Gastroesophageal sphincter (tissue), 4 donors: Measurements from ENCODE around the gene PODN. TPM values are rescaled to one million over a fixed set of nuclear protein-coding genes. Genes with fewer than 3 reads are reported as not detected.

Experiments used
- ATAC-seq: fragments of 150-250 bp; one replicate; pipeline ENCODE4 v1.9.1; 2016; ENCODE audit warnings: mild to moderate bottlenecking, moderate library complexity
- H3K27ac ChIP-seq, 4 donors: fragments of 200-600 bp; sonication (generic) in 3 of 4; 1 replicate in 3 of 4; 2 replicates in 1 of 4; pipeline ENCODE4 v1.5.1; 2016 to 2019
- H3K27me3 ChIP-seq: fragments of 200-600 bp; sonication (generic); one replicate; pipeline ENCODE4 v1.5.1; 2019
- H3K36me3 ChIP-seq, 2 donors: fragments of 200-600 bp; sonication (generic); one replicate each; pipeline ENCODE4 v1.5.1; 2019; ENCODE audit warnings: control low read depth in 1 of 2
- H3K4me1 ChIP-seq, 3 donors: fragments of 200-600 bp; sonication (generic); 1 replicate in 2 of 3; 2 replicates in 1 of 3; pipeline ENCODE4 v1.5.1; 2016 to 2019; ENCODE audit warnings: control low read depth in 2 of 3
- H3K4me3 ChIP-seq, 2 donors: fragments of 200-600 bp; sonication (generic); one replicate each; pipeline ENCODE4 v1.5.1; 2019; ENCODE audit warnings: mild to moderate bottlenecking in 1 of 2, moderate library complexity in 1 of 2
- H3K9me3 ChIP-seq, 3 donors: fragments of 200-600 bp; sonication (generic); one replicate each; pipeline ENCODE4 v1.5.1; 2017 to 2019; ENCODE audit warnings: control low read depth in 2 of 3
- EP300 ChIP-seq: sonication (generic); formaldehyde crosslinking; IDR thresholded peaks from one replicate; pipeline ENCODE4 v1.6.1; 2017; ENCODE audit warnings: antibody characterized with exemption, mild to moderate bottlenecking
- POLR2A ChIP-seq, 2 donors: fragments of 450-650 bp; IDR thresholded peaks; one replicate each; pipeline ENCODE4 v1.6.1; 2017; ENCODE audit warnings: antibody characterized with exemption in 2 of 2, mild to moderate bottlenecking in 2 of 2, moderate library complexity in 1 of 2
- POLR2AphosphoS5 ChIP-seq: sonication (generic); formaldehyde crosslinking; IDR thresholded peaks from one replicate; pipeline ENCODE4 v1.6.1; 2017; ENCODE audit warnings: antibody characterized with exemption
- WGBS, 2 donors: methylation state at CpG; one replicate each; pipeline ENCODE4 v1.1.5; 2018; ENCODE audit warnings: low coverage in 1 of 2; 5-methylcytosine and 5-hydroxymethylcytosine counted together
- total RNA-seq, 4 donors: library from RNA; depleted of rRNA; stranded (reverse); fragments of >200 nt; gene quantifications; one replicate each; pipeline ENCODE4 v1.1.0, GENCODE V29; 2016
- TF ChIP-seq, protein P1 (sequence below), 4 experiments: fragments of 200-600 bp in 2 of 4; fragments of 450-650 bp in 2 of 4; sonication (generic) in 1 of 4; IDR thresholded peaks; one replicate each; pipeline ENCODE4 v1.5.1; 2017 to 2019; ENCODE audit warnings: antibody characterized with exemption in 4 of 4, mild to moderate bottlenecking in 2 of 4, moderate library complexity in 2 of 4

The PODN gene
- total RNA-seq, 4 donors from 2014 or later: 60.4 to 170 (median 125) TPM

DNA sequence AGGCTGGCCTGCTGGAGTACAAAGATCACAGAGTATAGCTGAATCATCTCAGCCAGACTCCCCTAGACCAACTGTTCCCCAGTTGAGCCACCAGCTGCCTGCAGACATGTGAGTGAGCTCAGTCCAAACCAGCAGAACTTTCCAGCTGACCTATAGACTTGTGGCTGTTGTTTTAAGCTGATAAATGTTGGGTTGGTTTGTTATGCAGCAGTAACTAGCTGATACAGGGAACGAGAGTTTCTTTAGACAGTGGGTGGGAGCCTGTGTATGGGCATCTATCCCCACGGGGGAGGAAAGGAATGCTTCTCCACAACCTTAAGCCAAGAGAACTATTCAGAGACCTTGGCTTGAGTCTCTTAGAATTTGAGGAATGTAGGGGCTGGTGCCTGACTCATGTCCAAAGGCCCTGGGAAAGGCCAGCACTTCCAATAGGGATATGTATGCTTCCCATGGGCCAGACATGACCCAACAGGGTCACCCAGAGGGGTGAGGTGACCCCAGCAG is 50.3 kb downstream of the PODN start:
- Histone ChIP-seq H3K27me3 (no peaks in the 10 kb centered on the region), H3K4me3 (no peak overlapping the region), H3K36me3 (no peaks in the 10 kb centered on the region), H3K9me3 (peaks cover 0 to 7% (median 0%) of the 10 kb centered on the region in 3 donors), H3K4me1 (peaks cover 0 to 20% (median 4%) of the 10 kb centered on the region in 3 donors), H3K27ac (no peak overlapping the region)
- 54% methylated on average over 2 of the region's 2 CpGs; no CpG with 5 or more reads in 1 of the 2 donors for WGBS, 2 donors
- ATAC-seq: peak; percentile 29
- no peak for TF ChIP-seq POLR2A (IDR thresholded peaks at IDR 0.05)
- TF ChIP-seq EP300: no peak
- TF ChIP-seq, protein P1, sequence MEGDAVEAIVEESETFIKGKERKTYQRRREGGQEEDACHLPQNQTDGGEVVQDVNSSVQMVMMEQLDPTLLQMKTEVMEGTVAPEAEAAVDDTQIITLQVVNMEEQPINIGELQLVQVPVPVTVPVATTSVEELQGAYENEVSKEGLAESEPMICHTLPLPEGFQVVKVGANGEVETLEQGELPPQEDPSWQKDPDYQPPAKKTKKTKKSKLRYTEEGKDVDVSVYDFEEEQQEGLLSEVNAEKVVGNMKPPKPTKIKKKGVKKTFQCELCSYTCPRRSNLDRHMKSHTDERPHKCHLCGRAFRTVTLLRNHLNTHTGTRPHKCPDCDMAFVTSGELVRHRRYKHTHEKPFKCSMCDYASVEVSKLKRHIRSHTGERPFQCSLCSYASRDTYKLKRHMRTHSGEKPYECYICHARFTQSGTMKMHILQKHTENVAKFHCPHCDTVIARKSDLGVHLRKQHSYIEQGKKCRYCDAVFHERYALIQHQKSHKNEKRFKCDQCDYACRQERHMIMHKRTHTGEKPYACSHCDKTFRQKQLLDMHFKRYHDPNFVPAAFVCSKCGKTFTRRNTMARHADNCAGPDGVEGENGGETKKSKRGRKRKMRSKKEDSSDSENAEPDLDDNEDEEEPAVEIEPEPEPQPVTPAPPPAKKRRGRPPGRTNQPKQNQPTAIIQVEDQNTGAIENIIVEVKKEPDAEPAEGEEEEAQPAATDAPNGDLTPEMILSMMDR (IDR thresholded peaks at IDR 0.05): no peak
- TF ChIP-seq POLR2AphosphoS5: no peak

DNA sequence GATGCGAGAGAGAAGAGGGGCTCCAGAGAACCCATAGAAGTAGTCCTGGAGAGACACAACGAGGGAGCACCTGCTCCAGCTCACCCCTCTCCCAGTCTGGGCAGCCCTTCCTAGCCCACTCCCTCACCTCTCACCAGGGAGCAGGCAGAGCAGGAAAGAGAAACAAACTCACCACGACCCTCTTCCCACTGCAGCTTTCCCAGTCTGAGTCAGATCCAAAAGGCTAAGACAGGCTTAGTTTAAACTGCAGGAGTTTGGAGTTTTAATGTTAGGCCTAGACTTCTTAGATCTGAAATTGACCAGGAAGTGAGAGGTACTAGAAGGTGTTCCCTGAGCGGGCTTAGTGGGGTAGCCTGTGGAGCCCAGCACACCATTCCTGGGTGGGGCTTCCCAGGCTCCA is 50.8 kb downstream of the PODN start:
- ATAC-seq: no peak
- no peak overlapping the region for H3K4me3 ChIP-seq
- H3K27ac ChIP-seq: no peak overlapping the region
- WGBS, 2 donors: 81 to 88% methylated on average over 4 of the region's 4 CpGs
- TF ChIP-seq, protein P1 (IDR thresholded peaks at IDR 0.05): no peak
- no peak for TF ChIP-seq POLR2AphosphoS5
- no peak for TF ChIP-seq POLR2A (IDR thresholded peaks at IDR 0.05)
- no peak for TF ChIP-seq EP300
- H3K4me1 ChIP-seq: peaks cover 0 to 20% (median 4%) of the 10 kb centered on the region in 3 donors
- H3K36me3 ChIP-seq: no peaks in the 10 kb centered on the region
- peaks cover 0 to 7% (median 0%) of the 10 kb centered on the region in 3 donors for H3K9me3 ChIP-seq
- no peaks in the 10 kb centered on the region for H3K27me3 ChIP-seq

DNA sequence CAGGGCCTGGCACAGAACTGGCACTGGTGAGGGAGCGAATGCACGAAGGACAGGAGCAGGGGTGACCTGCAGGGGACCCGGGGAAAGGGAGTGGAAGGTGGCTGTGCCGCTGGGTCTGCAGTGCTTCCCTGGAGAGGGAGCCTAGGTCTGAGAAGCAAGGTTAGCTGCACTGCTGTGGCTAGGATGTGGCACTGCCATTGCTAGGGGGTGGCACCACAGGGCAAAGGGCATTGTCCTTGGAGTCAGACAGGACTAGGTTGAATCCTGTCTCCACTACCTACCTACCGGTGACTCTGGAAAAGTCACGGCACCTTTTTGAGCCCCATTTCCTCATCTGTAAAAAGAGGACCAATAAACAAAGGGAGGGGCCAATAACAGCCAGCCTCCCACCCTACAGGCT is 52.1 kb downstream of the PODN start:
- peaks cover 0 to 7% (median 0%) of the 10 kb centered on the region in 3 donors for H3K9me3 ChIP-seq
- H3K4me1 ChIP-seq: peaks cover 0 to 17% (median 4%) of the 10 kb centered on the region in 3 donors
- H3K36me3 ChIP-seq: no peaks in the 10 kb centered on the region
- ATAC-seq: no peak
- no peak overlapping the region for H3K4me3 ChIP-seq
- WGBS, 2 donors: 100% methylated on average over 1 of the region's 6 CpGs; no CpG with 5 or more reads in 1 of the 2 donors
- H3K27ac ChIP-seq: no peak overlapping the region
- TF ChIP-seq POLR2A (IDR thresholded peaks at IDR 0.05) (no peak), EP300 (no peak), POLR2AphosphoS5 (no peak)
- TF ChIP-seq, protein P1 (IDR thresholded peaks at IDR 0.05): no peak
- no peaks in the 10 kb centered on the region for H3K27me3 ChIP-seq

DNA sequence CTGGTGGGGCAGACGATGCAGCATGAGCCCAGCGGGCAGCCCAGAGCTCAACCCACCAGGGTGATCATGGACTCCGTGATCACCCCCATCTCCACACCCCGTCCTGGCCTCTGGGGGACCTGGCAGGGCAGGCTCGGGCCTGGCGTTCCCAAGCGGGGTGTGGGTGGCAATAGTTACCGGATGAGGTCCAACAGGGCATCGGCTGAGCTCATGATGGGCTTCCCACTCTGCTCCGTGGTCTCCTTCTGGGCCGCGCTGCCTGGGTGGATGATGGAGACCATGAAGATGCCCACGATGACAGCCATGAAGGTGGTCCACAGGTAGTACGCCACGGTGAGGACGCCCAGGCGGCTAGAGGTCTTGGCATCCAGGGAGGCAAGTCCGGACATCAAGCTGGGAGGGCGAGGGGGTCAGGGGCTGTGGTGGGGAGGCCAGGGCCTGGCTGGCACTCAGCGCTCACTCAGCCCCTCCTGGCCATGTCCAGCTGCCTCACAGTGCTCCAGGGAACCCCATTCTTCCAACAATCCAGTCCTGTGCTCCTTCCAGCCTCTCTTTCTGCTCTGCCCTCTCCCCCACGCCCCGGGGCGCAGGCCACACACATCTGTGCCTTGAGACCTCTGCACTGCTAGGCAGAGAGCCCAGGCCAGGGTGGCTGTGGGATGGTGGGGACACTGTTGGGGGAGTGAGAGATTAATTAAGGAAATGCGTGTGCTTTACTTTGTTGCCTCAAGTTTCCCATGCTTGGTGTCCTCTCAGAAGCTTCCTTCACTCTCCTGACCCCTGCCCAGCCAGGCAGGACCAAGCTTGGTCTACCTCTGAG is 52.8 kb downstream of the PODN start:
- Histone ChIP-seq H3K9me3 (peaks cover 0 to 7% (median 0%) of the 10 kb centered on the region in 3 donors), H3K27ac (no peak overlapping the region)
- WGBS, 2 donors: 87% methylated on average over 3 of the region's 24 CpGs; no CpG with 5 or more reads in 1 of the 2 donors

DNA sequence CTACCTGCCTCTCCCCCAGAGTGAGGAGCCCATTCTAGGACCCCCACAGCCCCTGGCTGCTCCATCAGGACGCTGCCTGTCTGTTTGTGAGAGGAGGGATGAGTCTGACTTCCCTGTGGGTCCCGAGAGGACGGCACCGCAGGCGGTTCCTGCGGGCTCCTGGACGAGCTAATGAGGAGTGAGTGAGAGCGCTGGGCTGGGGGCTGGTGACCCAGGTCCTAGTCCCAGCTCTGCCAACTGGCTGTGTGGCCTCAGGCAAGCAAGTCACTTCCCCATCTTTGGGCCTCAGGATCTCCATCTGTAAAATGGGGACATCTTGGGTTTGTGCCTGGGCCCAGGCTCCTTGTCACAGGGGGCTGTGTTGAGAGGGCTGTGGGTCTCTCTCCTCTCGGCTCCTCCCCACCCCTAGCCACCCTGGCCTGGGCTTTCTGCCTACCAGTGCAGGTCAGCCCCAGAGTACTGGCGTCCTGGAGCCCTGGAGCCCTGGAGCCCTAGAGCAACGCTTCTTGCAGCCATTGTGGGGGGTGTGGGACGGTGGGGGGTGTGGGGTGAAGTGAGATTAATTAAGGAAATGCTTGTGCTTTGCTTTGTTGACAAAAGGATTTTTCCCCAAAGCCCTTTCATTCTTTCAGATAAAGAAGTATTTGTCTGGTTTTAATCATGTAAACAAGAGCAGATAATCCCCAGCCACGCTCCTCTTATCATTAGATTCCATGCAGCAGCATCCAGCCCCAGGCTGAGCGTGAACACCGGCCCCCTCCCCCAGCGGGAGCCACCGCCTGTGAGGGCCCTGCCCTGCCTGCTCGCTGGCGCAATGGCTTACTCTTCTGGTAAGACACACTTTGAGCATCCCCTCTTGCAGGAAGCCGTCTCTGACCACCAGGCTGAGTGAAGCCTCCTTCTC is 53.6 kb downstream of the PODN start:
- Histone ChIP-seq H3K9me3 (peaks cover 0 to 7% (median 0%) of the 10 kb centered on the region in 3 donors), H3K27me3 (no peaks in the 10 kb centered on the region), H3K36me3 (no peaks in the 10 kb centered on the region), H3K27ac (no peak overlapping the region), H3K4me3 (no peak overlapping the region), H3K4me1 (peaks cover 0 to 3% (median 0%) of the 10 kb centered on the region in 3 donors)
- TF ChIP-seq POLR2A (IDR thresholded peaks at IDR 0.05) (no peak), EP300 (no peak), POLR2AphosphoS5 (no peak)
- TF ChIP-seq, protein P1 (IDR thresholded peaks at IDR 0.05): no peak
- 58 to 60% methylated on average over 1 to 13 of the region's 20 CpGs for WGBS, 2 donors
- no peak for ATAC-seq

More for the DNA sequence above, 52.8 kb downstream of the PODN start:
- H3K27me3 ChIP-seq: no peaks in the 10 kb centered on the region
- no peak for TF ChIP-seq EP300
- no peak overlapping the region for H3K4me3 ChIP-seq
- no peaks in the 10 kb centered on the region for H3K36me3 ChIP-seq
- H3K4me1 ChIP-seq: peaks cover 0 to 10% (median 0%) of the 10 kb centered on the region in 3 donors
- no peak for ATAC-seq
